ENCODE data around the gene MS4A2.
"Not testable (repeated sequence)": the region's sequence is repeated elsewhere in the genome, so short reads cannot be mapped to it uniquely, and the experiment has no call there.

MS4A2 gene

DNA sequence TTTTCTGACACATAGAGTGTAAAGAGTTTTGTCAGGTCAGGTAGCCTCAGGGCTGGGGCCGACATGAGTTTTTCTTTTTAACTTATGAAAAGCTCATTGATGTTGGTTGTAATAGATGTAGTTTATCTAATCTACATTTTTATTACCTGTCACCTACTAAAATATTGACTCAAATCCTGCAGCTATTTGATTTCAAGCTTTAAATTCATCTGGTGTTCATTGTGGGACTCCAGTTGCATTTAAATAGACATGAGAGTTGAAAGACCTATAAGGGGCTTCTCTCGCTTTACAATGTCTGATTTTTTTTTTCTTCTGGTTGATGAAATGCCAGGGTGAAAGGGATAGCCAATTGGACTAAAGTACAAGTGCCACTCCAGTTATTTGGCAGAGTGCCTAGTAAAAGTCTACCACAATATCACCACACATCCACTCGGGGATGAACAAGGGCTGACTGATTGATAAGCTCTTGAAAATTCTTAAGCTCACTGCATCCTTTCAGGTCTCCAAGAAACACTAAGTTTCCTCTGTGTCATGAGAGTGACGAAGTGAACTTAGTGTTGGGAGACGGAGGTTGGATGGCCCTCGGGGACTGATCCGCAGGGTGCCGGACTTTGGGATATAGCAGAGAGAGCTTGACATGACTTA is 16.1 kb downstream of the MS4A2 start:
- not testable (repeated sequence) for DNase-seq

DNA sequence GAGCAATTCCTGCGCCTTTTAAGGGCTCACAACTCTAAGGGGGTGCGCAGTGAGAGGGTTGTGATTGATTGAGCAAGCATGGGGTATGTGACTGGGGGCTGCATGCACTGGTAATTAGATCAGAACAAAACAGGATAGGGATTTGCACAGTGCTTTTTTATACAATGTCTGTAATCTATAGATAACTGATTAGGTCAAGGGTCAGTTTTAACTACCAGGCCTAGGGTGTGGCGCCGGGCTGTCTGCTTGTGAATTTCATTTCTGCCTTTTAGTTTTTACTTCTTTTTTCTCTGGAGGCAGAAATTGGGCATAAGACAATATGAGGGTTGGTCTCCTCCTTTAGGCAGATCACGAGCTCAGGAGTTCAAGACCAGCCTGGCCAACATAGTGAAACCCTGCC is 20.2 kb downstream of the MS4A2 start:
- not testable (repeated sequence) for DNase-seq

DNA sequence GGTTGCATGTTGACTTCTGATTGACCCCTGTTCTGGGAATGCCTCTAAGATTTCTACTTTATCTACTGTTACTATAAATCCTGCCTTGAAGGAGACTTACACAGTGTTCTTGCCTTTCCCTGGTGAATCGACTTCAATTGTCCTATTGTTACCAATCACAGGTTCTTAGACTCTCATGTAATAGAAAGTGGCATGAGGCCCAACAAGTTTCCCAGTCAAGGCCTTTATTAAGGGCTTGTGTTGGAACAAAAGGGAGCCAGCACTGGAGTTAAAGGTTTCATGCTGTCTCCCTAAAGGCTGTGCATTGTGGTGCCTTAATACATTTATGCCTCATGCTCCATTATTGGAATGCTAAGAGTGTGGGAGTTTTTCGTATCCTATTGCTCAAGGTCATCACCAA is 23.3 kb downstream of the MS4A2 start:
- DNase-seq: no peak

DNA sequence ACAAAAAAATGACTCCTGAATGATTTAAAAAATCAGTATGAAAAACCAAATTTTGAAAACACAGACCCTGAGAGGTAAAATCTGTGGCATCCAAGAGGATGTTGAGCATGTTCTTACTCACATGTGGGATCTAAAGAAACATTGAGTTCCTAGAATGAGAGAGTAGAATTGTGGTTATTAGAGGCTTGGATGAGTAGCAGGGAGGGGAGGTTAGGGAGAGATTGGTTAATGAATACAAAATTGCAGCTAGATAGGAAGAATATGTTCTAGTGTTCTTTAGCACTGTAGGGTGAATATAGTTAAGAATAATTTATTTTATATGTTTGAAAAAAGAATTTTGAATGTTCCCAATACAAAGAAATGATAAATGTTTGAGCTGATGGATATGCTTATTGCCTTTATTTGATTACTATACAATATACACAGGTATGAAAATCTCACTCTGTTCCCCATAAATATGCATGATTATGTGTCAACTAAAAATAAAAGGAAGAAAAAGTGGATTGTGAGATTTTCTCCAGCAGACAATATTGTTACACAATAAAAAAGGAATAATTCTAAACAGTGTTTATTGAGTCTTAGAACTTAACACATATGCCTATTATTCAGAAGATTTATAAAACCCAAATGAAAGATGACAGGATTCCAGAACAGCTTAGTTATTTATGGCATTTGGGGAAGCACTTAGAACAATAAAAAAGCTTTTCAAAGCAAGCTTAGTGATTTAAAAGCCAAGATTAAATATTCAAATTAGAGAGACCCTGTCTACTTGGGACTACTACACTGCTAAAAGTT is 28.7 kb downstream of the MS4A2 start:
- DNase-seq: no peak

DNA sequence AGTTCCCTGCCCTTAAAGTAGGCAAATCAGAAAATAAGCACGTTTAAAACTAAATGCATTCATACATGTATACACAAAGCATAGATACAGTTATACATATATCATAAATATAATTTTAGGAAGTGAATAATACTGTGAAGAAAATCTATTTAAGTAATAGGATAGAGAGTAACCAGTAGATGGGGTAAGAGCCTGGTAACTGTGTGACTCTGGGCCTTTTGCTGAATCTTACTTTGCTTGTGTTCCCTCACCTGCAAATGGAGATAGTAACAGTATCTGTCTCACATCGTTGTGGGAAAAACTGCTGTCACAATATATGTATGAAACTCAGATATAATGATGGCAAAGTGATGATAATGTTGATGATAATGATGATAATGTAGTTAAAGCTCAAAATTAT is 29.9 kb downstream of the MS4A2 start:
- no peak for DNase-seq

DNA sequence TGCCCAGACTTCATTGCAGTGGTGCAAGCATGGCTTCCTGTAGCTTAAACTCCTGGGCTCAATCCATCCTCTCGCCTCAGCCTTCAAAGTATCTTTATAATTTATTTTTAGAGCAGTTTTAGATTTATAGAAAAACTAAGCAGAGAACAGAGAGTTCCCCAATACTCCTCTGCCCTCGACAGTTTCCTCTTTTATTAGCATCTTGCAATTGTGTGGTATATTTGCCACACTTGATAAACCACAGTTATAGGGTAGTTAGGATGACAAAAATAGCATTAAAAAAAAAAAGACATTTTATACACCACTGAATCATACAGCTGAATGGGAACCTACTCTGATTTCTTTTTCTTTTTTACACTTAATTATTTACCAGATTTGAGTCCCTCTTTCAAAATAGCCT is 31.2 kb downstream of the MS4A2 start:
- no peak for DNase-seq

DNA sequence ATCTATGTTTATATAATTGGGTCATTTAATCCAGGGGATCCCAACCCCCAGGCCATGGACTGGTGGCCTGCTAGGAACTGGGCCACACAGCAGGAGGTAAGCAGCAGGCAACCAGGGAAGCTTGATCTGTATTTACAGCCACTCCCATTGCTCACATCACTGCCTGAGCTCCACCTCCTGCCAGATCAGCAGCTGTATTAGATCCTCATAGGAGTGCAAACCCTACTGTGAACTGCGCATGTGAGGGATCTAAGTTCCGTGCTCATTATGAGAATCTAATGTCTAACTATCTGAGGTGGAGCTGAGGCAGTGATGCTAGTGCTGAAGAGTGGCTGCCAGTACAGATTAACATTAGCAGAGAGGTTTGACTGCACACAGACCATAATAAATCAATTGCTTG is 32.8 kb downstream of the MS4A2 start:
- DNase-seq: no peak

DNA sequence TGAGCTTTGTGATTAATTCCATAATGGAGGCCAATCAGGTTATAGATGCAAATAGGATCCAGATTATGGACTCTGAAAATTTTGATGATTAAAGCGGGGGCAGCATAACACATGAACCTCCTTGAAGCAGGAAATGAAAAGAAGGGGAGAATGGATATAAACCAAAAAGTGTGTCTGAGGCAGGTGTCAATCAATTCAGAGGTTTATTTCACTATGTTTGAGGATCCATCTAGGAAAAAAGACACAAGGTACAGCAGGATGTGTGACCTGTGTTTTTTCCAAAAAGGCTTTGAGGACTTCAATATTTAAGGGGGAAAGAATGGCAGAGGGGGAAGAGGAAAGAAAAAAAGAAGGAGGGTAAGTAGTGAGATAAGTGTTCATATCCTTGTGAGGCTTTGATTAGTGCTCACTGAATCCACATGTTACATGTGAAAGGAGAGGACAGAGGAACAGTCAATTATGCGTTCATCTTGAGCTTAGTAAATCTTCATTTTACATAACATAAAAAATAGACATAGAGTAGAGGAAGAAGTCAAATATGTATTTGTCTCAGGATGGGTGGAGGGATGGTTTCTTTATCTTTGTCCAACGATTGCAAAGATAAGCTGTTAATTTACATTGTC is 34.1 kb downstream of the MS4A2 start:
- no peak for DNase-seq

DNA sequence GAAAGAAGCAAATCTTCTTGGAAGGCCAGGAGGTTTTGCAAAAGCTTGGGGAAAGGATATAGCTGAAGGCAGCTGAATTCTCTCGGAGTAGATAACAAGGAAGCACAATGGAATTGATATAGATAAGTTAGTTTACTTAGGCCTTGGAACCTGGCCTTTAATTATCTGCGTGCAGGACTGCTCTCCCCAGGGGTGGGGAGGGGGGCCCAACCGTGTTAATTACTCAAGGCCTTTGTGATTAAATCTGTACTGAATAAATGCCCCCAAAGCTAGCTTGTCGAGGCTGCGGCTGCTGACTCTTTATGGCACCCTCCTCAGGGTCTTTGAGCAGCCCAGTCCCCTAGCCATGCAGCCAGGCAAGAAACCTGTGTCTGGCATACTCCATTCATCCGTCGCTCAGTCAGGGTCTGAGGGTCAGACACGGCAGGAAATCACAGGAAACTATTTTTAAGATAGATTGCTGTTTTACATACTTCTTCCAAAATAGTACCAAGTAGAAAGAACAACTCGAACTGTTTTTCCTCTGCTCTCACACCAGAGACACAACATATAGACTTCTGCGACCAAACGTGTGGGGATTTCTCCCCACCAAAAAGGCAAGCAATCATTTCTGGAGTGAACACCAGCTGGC is 36.5 kb downstream of the MS4A2 start:
- no peak for DNase-seq

DNA sequence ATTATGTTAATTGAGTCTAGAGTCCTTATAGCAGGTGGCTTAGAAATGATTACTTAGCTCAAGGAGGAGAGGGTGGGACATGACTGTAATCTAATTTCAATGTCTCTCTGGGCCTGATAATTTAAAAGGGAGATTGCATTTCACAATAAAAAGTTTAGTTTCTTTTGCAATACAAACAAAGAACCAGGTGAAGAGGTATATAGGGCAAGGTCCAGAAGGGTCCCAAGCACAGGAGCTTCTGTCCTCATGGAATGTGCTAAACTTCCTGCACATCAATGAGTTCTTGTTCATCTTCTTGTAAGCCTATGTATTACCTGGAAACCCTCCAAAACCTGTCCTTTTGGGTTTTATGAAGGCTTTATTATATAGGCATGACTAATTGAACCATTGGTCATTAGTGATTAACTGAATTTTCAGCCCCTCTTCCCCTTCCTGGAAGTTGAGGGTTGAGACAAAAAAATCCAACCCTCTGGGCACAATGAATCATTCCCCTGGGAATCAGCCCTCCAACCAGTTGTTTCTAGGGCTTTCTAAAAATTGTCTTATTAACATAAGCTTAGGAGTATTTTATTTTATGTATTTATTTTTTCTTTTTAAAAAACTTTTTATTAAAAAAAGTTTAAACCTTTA is 37.6 kb downstream of the MS4A2 start:
- no peak for DNase-seq

DNA sequence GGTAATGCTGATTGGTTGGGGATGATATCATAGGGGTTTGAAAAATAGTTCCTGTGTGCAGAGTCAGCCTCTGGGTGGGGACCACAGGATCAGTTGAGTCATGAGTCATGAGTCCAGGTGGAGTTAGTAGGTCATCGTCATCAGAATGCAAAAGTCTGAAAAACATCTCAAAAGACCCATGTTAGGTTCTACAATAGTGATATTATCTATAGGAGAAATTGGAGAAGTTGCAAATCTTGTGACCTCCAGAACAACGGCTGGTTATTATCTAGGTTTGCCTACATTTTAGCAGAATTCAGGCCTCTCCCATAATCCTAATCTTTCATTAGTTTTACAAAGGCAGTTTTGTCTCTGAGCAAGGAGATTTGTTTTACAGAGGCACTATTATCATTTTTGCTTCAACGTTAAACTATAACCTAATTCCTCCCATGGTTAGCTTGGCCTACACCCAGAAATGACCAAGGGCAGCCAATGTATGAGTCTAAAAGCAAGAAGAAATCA is 38.9 kb downstream of the MS4A2 start:
- no peak for DNase-seq

DNA sequence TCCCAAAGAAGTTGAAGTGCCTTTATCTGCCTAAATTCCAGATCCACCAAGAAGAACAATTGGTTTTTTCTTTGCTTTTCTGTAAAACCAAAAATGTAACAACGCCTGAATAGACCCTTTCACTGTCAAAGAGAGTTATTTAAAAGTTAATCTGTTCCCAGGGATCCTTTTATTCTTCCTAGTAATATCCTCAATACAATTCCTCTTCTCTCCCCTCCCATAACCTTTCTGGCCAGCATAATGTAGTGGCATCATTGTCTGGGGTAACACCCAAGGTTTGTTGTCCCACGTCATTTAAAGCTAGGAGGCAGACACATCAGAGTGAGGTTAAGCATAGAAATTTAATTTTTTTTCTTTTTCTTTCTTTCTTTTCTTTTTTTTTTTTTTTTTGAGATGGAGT is 39.9 kb downstream of the MS4A2 start:
- DNase-seq: no peak

DNA sequence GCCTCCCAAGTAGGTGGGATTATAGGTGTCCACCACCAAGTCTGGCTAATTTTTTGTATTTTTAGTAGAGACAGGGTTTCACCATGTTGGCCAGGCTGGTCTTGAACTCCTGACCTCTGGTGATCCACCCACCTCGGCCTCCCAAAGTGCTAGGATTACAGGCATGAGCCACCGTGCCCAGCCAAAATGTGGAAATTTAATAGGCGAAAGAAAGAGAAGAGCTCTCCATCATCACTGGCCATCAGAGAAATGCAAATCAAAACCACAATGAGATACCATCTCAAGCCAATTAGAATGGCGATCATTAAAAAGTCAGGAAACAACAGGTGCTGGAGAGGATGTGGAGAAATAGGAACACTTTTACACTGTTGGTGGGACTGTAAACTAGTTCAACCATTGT is 40.4 kb downstream of the MS4A2 start:
- DNase-seq: not testable (repeated sequence)

DNA sequence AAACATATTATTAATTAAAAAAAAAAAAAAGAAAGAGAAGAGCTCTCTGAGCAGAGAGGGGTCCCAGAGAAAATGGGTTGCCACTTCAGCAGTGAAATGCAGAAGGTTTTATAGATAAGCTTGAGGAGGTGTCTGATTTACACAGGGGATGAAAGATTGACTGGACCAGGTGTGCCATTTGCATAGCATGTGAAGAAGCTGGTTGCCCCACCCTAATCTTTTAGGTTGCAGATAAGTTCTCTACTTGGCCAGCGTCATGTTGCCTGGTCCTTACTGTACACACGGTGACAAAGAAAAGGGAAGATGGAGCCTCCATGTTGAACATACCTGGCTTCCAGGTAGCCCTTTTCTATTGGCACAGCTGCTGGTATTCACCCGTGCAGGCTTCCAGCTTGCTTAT is 41.4 kb downstream of the MS4A2 start:
- DNase-seq: no peak

DNA sequence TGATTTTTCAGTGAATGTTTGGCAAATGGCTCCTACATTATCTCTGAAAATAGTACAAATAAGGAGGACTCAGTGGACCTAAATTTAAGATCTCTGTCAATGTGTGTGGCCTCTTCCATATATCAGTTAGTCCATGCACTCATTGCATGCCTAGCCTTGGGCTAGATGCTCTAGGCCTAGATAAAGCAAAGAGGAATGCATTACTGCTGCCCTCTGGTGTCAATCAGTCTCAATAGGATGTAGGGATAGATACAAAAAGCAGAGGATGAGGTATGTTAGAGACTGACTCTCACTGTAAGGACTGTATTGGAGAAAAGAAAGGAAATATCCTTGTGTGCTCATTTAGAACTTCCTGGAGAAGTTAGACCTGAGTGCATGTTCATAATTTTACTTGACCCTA is 42.0 kb downstream of the MS4A2 start:
- DNase-seq: no peak

DNA sequence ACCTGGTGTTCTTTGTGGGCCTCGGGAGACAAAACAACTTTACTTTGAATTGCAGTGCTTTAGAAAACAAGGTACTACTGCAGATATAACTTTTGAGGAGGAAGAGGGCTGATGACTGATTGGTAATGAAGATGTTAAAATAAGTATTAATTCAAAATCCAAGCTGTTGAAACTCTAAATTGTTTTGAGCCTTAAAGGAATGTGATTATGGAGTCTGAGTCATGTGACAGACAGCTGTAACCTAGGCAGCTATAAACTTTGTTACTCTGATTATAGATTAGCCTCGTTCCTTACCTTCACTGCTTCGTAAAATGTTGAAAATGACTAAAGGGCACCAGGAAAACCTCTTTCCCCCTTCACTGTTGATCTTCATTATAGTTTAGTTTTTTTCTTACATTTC is 43.4 kb downstream of the MS4A2 start:
- DNase-seq: no peak

DNA sequence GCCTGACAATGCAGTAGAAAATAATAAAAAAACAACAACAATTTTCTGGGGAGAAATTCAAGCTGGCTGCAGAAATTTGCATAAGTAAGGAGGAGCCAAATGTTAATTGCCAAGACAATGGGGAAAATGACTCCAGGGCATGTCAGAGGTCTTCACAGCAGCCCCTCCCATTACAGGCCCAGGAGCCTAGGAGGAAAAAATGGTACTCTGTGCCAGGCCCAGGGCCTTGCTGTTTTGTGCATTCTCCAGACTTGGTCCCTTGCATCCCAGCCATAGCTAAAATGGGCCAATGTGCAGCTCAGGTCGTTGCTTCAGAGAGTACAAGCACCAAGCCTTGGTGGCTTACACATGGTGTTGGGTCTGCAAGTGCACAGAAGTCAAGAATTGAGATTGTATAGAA is 45.5 kb downstream of the MS4A2 start:
- DNase-seq: no peak

DNA sequence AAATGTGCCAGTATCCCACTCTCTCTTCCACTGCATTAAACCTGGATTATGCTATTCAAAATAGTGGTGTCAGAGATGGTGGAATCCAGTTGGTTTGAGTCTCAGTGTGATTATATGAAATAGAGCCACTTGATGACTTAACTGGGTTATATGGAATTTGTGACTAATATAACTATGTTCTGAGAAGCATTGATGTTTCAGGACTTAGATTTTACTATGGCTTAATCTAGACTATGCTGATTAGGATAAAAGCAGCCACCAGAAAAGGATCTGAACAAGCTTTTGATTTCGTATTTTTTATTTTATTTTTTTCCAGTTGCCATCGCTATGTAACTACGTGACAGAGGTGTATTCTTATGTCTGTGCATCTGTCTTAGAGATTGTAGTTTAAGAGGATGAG is 55.3 kb downstream of the MS4A2 start:
- no peak for DNase-seq

DNA sequence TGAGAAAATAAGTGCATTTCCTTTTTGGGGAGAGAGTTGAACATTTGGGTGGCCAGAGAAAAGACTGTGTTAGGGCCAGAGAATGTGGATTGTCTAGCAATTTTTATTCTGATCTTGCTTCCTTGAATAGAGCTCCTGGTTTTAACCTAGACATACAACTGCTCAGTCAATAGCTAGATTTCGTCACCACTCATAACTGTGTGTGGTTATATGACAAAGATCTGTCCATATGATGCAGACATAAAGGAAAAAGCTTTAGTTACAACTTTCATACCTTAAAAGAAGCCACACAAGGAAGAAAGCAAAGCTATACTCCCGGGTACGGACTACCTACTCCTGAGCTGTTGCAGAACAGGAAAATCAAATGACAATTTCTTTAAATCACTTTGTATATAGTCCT is 57.2 kb downstream of the MS4A2 start:
- no peak for DNase-seq
